ENCODE measurements around the gene NDUFS6. TPM values are rescaled to one million over a fixed set of nuclear protein-coding genes. Genes with fewer than 3 reads are reported as not detected.

The NDUFS6 gene
- total and polyA plus RNA-seq, 2 of the 8 experiments (the other 6 are each of a cell fraction or from before 2014, with no cell fraction given) = 72.7 to 191 TPM

DNA sequence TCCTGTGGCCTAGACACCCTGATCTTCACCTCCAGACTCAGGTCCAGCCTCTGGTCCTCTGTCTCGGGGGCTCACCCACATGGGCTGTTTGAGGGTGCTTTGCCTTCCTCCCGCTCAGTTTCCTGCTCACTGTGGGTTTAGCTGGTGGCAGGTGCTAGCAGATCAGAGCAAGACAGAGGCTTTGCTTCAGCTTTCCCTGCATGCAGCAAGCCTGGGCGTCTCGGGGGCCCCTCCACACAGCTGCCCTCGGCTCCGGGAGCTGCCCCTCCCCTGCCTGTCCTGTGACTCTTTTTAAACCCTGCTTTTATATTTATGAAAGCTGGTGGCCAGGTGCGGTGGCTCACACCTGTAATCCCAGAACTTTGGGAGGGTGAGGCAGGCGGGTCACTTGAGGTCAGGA, 16.1 kb upstream of the NDUFS6 start:
- Histone ChIP-seq H2BK5ac (ENCODE audit: low read depth, low read length) (no peak overlapping the region), H3K4me2 (ENCODE audit: insufficient read depth in 1 of 2, low read depth in 2 of 2, low read length in 2 of 2) (no peak overlapping the region), H3K14ac (ENCODE audit: insufficient read length) (no peak overlapping the region), H2BK120ac (replicated peaks; ENCODE audit: low read depth, low read length) (no peak overlapping the region), H2AFZ (ENCODE audit: low read length) (no peak overlapping the region), H2BK12ac (ENCODE audit: low read depth, low read length) (no peak overlapping the region), H4K91ac (replicated peaks; ENCODE audit: insufficient read length, low read length) (no peak overlapping the region), H2BK15ac (ENCODE audit: low read length) (no peak overlapping the region), H3K4me1 (replicated peaks in 1 of 4; ENCODE audit: control insufficient read depth in 3 of 4, insufficient read depth in 4 of 4, low read length in 3 of 4) (peaks cover 0 to 11% (median 8%) of the 10 kb centered on the region in 4 experiments; a peak in 4 of 7 replicates), H3K36me3 (ENCODE audit: control insufficient read depth in 2 of 4, insufficient read depth in 4 of 4, low read length in 3 of 4) (no peaks in the 10 kb centered on the region), H3K9me3 (ENCODE audit: insufficient read depth in 2 of 2, low read depth in 1 of 2, low read length in 1 of 2) (no peaks in the 10 kb centered on the region), H3K56ac (replicated peaks; ENCODE audit: insufficient read length, low read depth, low read length) (no peak overlapping the region), H3K4ac (replicated peaks; ENCODE audit: insufficient read length, low read depth, low read length) (no peak overlapping the region), H2AK5ac (ENCODE audit: low read depth, low read length) (no peak overlapping the region), H3K27ac (ENCODE audit: low read depth, low read length) (no peak overlapping the region), H3K27me3 (replicated peaks in 1 of 4; ENCODE audit: control insufficient read depth in 3 of 4, extremely low read depth in 1 of 4, insufficient read depth in 3 of 4, low read length in 3 of 4) (no peaks in the 10 kb centered on the region), H3K23ac (ENCODE audit: insufficient read length) (no peak overlapping the region), H3K9ac (replicated peaks in 1 of 4; ENCODE audit: extremely low read depth in 1 of 4, low read depth in 3 of 4, low read length in 3 of 4) (no peak overlapping the region), H2BK20ac (ENCODE audit: low read length) (no peak overlapping the region), H3K4me3 (ENCODE audit: extremely low read depth in 1 of 4, insufficient read depth in 2 of 4, low read depth in 3 of 4, low read length in 4 of 4) (no peak overlapping the region), H4K5ac (ENCODE audit: insufficient read length, low read depth, low read length) (no peak overlapping the region), H3K79me2 (ENCODE audit: control insufficient read depth in 1 of 2, insufficient read depth in 2 of 2, low read length in 2 of 2) (no peaks in the 10 kb centered on the region), H4K20me1 (replicated peaks in 1 of 2; ENCODE audit: control insufficient read depth in 1 of 2, insufficient read depth in 2 of 2, low read length in 2 of 2) (peaks cover 0 to 3% of the 10 kb centered on the region in 2 experiments), H3K79me1 (ENCODE audit: low read depth, low read length) (no peaks in the 10 kb centered on the region), H3K23me2 (ENCODE audit: low read depth, low read length) (no peaks in the 10 kb centered on the region), H4K8ac (ENCODE audit: extremely low read depth, insufficient read depth, low read length) (no peak overlapping the region; the same call in 1 of the 2 replicates), H3K18ac (ENCODE audit: extremely low read depth, low read length) (no peak overlapping the region)
- DNase-seq (ENCODE audit: low read depth in 1 of 2, low spot score in 2 of 2) (no peak), FAIRE-seq (no peak)
- WGBS, 2 experiments (ENCODE audit: extremely low coverage in 1 of 2, insufficient coverage in 1 of 2, insufficient read length in 1 of 2, insufficient replicate concordance in 2 of 2, low coverage in 1 of 2, low lambda C conversion rate in 2 of 2, missing lambda C conversion rate in 1 of 2) = 82% methylated on average over 8 of the region's 8 CpGs; no CpG with 5 or more reads in 1 of the 2 experiments
- TF ChIP-seq ZNF274 (IDR thresholded peaks at IDR 0.05; ENCODE audit: borderline replicate concordance, extremely low read depth, low read length) = no peak
- TF ChIP-seq SP4 (IDR thresholded peaks at IDR 0.05; ENCODE audit: low read length) = no peak
- no peak for TF ChIP-seq CHD1 (IDR thresholded peaks at IDR 0.05; ENCODE audit: low read depth, low read length)
- TF ChIP-seq FOSL1 (IDR thresholded peaks at IDR 0.05; ENCODE audit: insufficient read depth, low read depth, low read length) = no peak
- TF ChIP-seq, protein P1, sequence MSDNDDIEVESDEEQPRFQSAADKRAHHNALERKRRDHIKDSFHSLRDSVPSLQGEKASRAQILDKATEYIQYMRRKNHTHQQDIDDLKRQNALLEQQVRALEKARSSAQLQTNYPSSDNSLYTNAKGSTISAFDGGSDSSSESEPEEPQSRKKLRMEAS (IDR thresholded peaks at IDR 0.05) = no peak
- TF ChIP-seq KDM1A (IDR thresholded peaks at IDR 0.05; ENCODE audit: borderline replicate concordance, low read length) = no peak
- no peak for TF ChIP-seq HDAC2 (IDR thresholded peaks at IDR 0.05; ENCODE audit: borderline replicate concordance in 1 of 2, low read depth in 2 of 2, low read length in 2 of 2)
- no peak for TF ChIP-seq RAD21 (IDR thresholded peaks at IDR 0.05 in 1 of 2, conservative IDR thresholded peaks at IDR 0.05 in 1 of 2; ENCODE audit: low read depth in 2 of 2, low read length in 2 of 2)
- no peak for TF ChIP-seq CBX5 (IDR thresholded peaks at IDR 0.05; ENCODE audit: low read depth, low read length)
- no peak for TF ChIP-seq NRF1 (IDR thresholded peaks at IDR 0.05; ENCODE audit: low read depth, low read length)
- TF ChIP-seq SUZ12 (IDR thresholded peaks at IDR 0.05; ENCODE audit: low read length) = no peak
- ChIA-PET CTCF (ENCODE audit: partially characterized antibody) (interaction anchor here (1.8 kb wide), 1 partner anchor 23 kb away, joined by 5 read pairs; no protein-coding TSS in a partner anchor), POLR2A (ENCODE audit: partially characterized antibody) (interaction anchor here (0.7 to 1.4 kb wide), 2 partner anchors 12 to 22 kb away, joined by 3 read pairs; no protein-coding TSS in a partner anchor)
